ENCODE data around the gene UGT1A9.

DNA sequence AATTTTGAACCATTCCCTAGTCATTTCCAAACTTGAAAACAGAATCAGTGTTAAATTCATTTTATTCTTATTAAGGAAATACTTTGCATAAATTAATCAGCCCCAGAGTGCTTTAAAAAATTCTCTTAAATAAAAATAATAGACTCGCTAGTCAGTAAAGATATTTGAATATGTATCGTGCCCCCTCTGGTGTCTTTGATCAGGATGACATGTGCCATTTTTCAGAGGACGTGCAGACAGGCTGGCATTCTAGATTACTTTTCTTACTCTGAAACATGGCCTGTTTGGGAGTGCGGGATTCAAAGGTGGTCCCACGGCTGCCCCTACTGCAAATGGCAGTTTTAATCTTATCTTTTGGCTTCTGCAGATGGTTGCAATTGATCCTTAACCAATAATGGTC lies 100.9 kb downstream of the UGT1A9 start:
- TF ChIP-seq, protein P1, sequence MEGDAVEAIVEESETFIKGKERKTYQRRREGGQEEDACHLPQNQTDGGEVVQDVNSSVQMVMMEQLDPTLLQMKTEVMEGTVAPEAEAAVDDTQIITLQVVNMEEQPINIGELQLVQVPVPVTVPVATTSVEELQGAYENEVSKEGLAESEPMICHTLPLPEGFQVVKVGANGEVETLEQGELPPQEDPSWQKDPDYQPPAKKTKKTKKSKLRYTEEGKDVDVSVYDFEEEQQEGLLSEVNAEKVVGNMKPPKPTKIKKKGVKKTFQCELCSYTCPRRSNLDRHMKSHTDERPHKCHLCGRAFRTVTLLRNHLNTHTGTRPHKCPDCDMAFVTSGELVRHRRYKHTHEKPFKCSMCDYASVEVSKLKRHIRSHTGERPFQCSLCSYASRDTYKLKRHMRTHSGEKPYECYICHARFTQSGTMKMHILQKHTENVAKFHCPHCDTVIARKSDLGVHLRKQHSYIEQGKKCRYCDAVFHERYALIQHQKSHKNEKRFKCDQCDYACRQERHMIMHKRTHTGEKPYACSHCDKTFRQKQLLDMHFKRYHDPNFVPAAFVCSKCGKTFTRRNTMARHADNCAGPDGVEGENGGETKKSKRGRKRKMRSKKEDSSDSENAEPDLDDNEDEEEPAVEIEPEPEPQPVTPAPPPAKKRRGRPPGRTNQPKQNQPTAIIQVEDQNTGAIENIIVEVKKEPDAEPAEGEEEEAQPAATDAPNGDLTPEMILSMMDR (IDR thresholded peaks at IDR 0.05; ENCODE audit: insufficient read depth, low read length, poor library complexity, severe bottlenecking): no peak
- TF ChIP-seq EZH2phosphoT487 (conservative IDR thresholded peaks at IDR 0.05; ENCODE audit: low read length): no peak

Measured in SU-DHL-6 (cell line).